NB4 (cell line): Measurements from ENCODE around the gene SH3GL1.

Experiments used
- DNase-seq: peaks from one replicate; pipeline ENCODE4 v3.0.0; 2010; ENCODE audit warnings: low read depth
- H3K4me3 ChIP-seq: one replicate; pipeline ENCODE4 v1.5.1; 2011; ENCODE audit warnings: mild to moderate bottlenecking, low read depth, low read length, moderate library complexity
- MYC ChIP-seq: IDR thresholded peaks from 2 replicates; pipeline ENCODE4 v1.6.1; 2011; ENCODE audit warnings: low read depth, low read length
- POLR2A ChIP-seq: IDR thresholded peaks from 2 replicates; pipeline ENCODE4 v1.6.1; 2011; ENCODE audit warnings: mild to moderate bottlenecking; ENCODE audit not compliant: insufficient read length; ENCODE audit errors: extremely low read depth
- TF ChIP-seq, protein P1 (sequence below): IDR thresholded peaks from one replicate; pipeline ENCODE4 v1.5.1; 2012; ENCODE audit warnings: low read depth, low read length
- TF ChIP-seq, protein P2 (sequence below): IDR thresholded peaks from 2 replicates; pipeline ENCODE4 v1.6.1; 2011; ENCODE audit warnings: low read depth, low read length

Gene SH3GL1

DNA sequence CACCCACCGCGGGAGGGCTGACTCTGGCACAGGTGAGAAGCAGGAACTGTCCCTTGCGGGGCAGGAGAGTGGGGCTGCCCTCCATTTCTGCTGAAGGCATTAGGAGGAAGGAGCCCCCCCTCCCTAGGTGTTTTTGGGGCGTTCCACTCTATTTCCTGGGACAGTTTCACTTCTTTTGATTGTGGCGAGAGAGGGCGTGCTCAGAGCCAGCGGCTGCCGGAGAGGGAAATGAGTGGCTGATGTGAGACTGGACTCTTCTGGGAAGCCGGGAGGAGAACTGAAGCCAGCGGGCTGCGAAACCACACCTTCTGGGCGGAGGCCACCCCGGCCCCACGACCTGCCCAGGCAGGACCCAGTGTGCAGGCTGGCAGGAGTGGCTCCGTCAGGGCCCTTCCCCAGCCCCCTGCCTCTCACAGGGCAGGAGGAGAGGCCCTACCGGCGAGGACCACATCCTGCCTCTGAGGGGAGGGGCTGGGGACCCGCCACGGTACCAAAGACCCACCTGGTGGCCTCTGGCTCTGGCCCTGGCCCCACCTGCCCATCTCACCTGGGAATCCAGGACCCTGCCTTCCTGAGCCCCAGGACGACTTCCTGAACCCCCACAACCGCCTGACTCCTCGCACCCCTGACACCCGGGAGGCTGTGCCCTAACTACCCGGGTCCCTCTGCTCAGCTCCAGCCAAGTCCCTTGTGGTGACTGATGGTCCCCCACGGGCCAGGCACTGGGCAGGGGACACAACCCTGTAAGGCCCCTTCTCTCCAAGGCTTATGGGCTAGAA, 31.0 kb downstream of the SH3GL1 start:
- no peak overlapping the region for H3K4me3 ChIP-seq
- no peak for DNase-seq
- TF ChIP-seq, protein P1, sequence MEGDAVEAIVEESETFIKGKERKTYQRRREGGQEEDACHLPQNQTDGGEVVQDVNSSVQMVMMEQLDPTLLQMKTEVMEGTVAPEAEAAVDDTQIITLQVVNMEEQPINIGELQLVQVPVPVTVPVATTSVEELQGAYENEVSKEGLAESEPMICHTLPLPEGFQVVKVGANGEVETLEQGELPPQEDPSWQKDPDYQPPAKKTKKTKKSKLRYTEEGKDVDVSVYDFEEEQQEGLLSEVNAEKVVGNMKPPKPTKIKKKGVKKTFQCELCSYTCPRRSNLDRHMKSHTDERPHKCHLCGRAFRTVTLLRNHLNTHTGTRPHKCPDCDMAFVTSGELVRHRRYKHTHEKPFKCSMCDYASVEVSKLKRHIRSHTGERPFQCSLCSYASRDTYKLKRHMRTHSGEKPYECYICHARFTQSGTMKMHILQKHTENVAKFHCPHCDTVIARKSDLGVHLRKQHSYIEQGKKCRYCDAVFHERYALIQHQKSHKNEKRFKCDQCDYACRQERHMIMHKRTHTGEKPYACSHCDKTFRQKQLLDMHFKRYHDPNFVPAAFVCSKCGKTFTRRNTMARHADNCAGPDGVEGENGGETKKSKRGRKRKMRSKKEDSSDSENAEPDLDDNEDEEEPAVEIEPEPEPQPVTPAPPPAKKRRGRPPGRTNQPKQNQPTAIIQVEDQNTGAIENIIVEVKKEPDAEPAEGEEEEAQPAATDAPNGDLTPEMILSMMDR: no peak
- no peak for TF ChIP-seq MYC
- TF ChIP-seq POLR2A: no peak
- TF ChIP-seq, protein P2, sequence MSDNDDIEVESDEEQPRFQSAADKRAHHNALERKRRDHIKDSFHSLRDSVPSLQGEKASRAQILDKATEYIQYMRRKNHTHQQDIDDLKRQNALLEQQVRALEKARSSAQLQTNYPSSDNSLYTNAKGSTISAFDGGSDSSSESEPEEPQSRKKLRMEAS: no peak

DNA sequence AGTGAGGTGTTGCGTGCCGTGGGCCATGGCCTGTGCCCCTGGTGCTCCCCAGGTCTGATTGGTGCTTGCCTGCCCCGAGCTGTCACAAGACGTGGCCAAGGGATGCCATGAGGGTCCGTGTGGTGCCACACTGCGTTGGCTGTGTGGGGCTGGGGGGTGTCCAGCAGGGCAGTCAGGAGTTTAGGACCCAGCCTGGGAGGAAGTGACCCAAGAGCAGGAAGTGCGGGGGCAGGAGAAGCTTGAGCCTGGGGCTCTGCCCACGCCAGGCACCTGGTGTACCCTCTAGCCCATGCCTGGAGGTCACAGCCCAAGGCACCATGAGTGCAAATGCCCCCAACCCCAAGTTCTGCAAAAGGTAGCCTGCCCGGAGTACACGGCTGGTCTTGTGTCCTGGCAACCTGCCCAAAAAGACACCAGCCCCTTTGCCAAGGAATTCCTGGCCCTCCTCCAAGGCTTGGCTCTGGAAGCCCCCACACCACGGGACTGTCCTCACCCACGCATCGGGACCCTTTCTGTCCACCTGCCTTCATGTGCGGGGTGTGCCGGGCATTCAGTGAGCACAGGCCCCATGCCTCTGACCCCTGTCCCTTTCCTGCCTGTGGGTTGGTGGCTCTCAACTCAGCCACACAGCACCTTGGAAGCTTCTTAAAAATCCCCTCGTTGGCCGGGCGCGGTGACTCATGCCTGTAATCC, 32.1 kb downstream of the SH3GL1 start:
- TF ChIP-seq MYC: no peak
- TF ChIP-seq POLR2A: no peak
- TF ChIP-seq, protein P2: no peak
- TF ChIP-seq, protein P1: no peak
- H3K4me3 ChIP-seq: no peak overlapping the region
- no peak for DNase-seq

DNA sequence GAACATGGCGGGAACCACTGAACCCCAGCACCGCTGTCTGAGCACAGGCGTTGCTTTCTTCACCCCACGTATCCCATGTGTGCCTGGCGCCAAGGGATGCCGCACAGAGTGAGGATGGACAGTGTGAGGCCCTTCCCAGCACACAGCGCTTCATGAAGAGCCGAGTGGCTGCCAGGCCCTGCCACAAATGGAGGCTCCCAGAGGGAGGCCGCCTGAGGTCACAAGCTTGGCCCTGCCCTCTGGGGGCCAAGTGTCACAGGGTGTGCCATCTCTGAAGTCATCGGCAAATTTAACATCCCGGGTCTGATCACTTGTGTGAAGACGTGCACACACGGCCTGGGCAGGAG, 32.6 kb downstream of the SH3GL1 start:
- H3K4me3 ChIP-seq: no peak overlapping the region
- no peak for DNase-seq
- TF ChIP-seq, protein P1: no peak
- TF ChIP-seq, protein P2: no peak
- TF ChIP-seq MYC: no peak
- no peak for TF ChIP-seq POLR2A

DNA sequence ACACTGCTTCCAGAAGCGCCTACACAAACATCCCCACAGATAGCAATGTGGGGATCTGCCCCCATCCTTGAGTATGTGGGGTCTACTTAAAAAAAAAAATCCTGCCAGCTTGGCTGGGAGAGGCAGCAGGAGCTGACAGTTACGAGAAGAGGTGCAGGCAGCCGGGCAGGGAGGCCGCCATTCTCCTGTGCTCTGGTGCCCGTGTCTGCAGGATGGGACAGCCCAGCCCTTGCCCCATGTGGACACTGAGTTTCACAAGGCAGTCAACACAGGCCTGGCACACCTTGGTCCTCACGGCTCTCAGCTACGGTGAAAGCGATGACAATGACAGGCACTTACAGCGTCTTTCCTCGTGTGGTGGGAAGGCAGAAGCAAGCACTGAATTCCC, 33.0 kb downstream of the SH3GL1 start:
- TF ChIP-seq MYC: no peak
- TF ChIP-seq, protein P2: no peak
- no peak for TF ChIP-seq POLR2A
- TF ChIP-seq, protein P1: no peak
- no peak overlapping the region for H3K4me3 ChIP-seq
- no peak for DNase-seq

- H3K4me3 ChIP-seq: no peak overlapping the region
- TF ChIP-seq, protein P2: no peak
- no peak for TF ChIP-seq POLR2A
- TF ChIP-seq, protein P1: no peak
- TF ChIP-seq MYC: no peak
- no peak for DNase-seq
These were observed 33.5 kb downstream of the SH3GL1 start for GRCh38 chr19:4366666-4367335.
